ENCODE data around the gene ATP6V0E2. TPM values are rescaled to one million over a fixed set of nuclear protein-coding genes. Genes with fewer than 3 reads are reported as not detected.

ATP6V0E2 gene
- 48.2 to 62.7 TPM (median 58.5 TPM) in 5 replicates for total RNA-seq (2022; extraction: Qiagen RNA extraction; ENCODE audit: low read depth)

DNA sequence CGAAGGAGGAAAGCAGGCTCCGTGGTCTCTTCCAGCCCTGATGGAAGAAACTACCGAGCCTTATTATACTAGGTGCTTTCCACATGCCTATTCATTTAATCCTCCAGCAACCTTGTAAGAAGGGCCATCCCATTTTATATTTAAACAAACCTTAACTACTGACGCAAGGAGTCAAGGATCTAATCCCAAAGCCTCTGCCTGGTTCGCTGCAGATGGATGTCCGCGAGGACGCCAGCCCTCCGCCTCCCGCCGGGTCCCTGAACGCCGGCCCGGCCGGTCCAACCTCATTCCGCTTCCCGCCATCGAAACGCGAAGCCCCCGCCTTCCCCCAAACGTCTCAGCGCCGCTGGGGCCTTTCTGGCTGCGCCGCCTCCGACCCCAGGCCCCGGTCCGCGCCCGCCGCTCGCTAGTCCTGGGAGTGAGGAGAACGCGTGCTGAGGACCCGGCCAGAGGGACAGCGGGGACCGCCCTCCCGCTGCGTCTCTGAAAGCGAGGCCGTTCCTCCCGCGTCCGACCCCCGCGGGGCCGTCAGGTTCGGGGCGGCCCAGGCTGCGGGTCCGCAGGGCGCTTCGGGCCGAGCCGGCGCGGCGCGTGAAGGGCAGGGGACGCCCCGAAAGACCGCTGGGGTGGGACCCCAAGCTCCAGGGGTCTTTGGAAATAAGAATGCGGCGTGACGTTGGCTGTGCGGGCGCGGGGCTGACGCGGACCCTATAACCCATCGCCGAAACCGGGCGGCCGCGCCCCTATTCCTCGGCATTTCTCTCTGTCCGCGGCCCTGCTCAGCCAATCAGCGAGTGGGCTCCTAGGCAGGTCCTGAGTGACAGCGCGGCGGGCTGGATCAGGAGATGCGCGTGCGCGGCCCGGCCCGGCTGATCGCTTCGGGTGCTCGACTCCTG, at the start of gene ATP6V0E2:
Gene ATP6V0E2, plus strand, starts transcription at position 896 of the 896 bp plus-strand sequence. CDS start 97 bp downstream, outside the sequence.

GRCh38 chr7:149838224-149838991, 35.4 kb upstream of the ATP6V0E2 start, which contains the start of gene ZNF862:
TSS of gene ZNF862 (plus strand) at chr7:149838375. CDS start at chr7:149838612, 237 bp downstream.

Other genes with a start within 250 kb of the ATP6V0E2 start
- 0.91 to 1.2 TPM (median 1.0 TPM) in 5 replicates for gene ZNF467, start 100.4 kb upstream of the ATP6V0E2 start, total RNA-seq (2022; extraction: Qiagen RNA extraction; ENCODE audit: low read depth)
- 1.7 to 3.9 TPM (median 2.1 TPM) in 5 replicates for gene ZNF862, start 35.6 kb upstream of the ATP6V0E2 start, total RNA-seq (2022; extraction: Qiagen RNA extraction; ENCODE audit: low read depth)

Data from A549 treated with GW870086 at 1 μM for 4 hours (cell line).